Stomach smooth muscle (tissue), 2 donors: ENCODE results near the gene RPS28.
"Not testable (repeated sequence)": the region's sequence is repeated elsewhere in the genome, so short reads cannot be mapped to it uniquely, and the experiment has no call there.

Experiments
- H3K27ac ChIP-seq: one replicate; pipeline ENCODE4 v1.7.0; 2013; ENCODE audit warnings: mild to moderate bottlenecking, low read length, inconsistent platforms
- H3K27me3 ChIP-seq, 2 donors: one replicate each; pipeline ENCODE4 v1.7.0; 2013; ENCODE audit warnings: low read length in 2 of 2; ENCODE audit not compliant: insufficient read depth in 2 of 2, control insufficient read depth in 1 of 2
- H3K36me3 ChIP-seq, 2 donors: one replicate each; pipeline ENCODE4 v1.7.0; 2013; ENCODE audit warnings: low read length in 2 of 2; ENCODE audit not compliant: control insufficient read depth in 2 of 2, insufficient read depth in 2 of 2
- H3K4me1 ChIP-seq: one replicate; pipeline ENCODE4 v1.7.0; 2013; ENCODE audit warnings: low read length; ENCODE audit not compliant: control insufficient read depth, insufficient read depth
- H3K4me3 ChIP-seq, 2 donors: one replicate each; pipeline ENCODE4 v1.7.0; 2013; ENCODE audit warnings: low read length in 2 of 2
- H3K9ac ChIP-seq, 2 donors: one replicate each; pipeline ENCODE4 v1.7.0; 2013; ENCODE audit warnings: low read length in 2 of 2, mild to moderate bottlenecking in 1 of 2
- H3K9me3 ChIP-seq, 2 donors: one replicate each; pipeline ENCODE4 v1.7.0; 2013; ENCODE audit warnings: low read length in 2 of 2; ENCODE audit not compliant: control insufficient read depth in 2 of 2
- donor health status: healthy.
- donor health status: Pancreatic carcinoma.

RPS28 gene

DNA sequence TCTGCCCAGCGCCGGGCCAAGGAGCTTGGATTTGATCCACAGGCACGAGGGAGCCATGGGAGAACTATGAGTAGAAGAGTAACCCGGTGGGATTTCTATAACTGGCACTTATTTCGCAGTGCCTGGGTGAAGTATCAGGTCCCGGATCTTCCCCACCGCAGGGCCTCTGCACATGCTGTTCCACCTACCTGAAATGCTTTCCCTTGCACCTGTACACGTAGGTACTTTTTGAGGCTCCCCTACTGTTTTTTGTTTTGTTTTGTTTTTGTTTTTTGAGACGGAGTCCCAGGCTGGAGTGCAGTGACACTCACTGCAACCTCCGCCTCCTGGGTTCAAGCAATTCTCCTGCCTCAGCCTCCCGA, 22.2 kb downstream of the RPS28 start:
- no peak overlapping the region for H3K9ac ChIP-seq
- no peak overlapping the region for H3K27ac ChIP-seq
- H3K36me3 ChIP-seq = no peaks in the 10 kb centered on the region
- peak overlapping the region in 1 of 2 donors; percentile 58 for H3K4me3 ChIP-seq
- H3K27me3 ChIP-seq = peaks cover 16 to 26% of the 10 kb centered on the region in 2 donors
- H3K4me1 ChIP-seq = peaks cover 6% of the 10 kb centered on the region
- no peaks in the 10 kb centered on the region for H3K9me3 ChIP-seq

DNA sequence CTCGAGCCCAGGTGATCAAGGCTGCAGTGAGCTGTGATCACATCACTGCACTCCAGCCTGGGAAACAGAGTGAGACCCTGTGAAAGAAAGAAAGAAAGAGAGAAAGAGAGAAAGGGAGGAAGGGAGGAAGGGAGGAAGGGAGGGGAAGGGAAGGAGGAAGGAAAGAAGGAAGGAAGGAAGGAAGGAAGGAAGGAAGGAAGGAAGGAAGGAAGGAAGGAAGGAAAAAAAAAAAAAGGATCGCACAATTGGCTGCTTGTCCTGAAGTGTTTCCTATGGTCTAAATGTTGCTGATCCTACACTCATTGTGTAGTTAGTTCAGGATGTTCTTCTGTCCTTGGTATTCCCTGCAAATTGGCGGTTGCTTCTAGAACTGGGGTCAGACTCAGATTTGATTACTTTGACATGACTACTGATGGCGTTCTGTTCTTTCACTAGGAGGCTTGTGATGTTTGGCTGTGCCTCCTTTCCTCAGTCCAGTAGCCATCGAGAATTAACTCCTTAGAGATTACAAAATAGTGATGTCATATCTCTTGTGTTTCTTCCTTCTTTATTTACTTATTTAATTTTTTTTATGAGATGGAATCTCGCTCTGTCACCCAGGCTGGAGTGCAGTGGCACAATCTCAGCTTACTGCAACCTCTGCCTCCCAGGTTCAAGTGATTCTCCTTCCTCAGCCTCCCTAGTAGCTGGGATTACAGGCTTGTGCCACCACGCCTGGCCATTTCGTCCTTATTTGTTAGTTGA, 28.5 kb downstream of the RPS28 start:
- H3K9me3 ChIP-seq, H3K36me3 ChIP-seq, H3K4me1 ChIP-seq, H3K4me3 ChIP-seq, H3K9ac ChIP-seq, H3K27ac ChIP-seq, H3K27me3 ChIP-seq: not testable (repeated sequence)

DNA sequence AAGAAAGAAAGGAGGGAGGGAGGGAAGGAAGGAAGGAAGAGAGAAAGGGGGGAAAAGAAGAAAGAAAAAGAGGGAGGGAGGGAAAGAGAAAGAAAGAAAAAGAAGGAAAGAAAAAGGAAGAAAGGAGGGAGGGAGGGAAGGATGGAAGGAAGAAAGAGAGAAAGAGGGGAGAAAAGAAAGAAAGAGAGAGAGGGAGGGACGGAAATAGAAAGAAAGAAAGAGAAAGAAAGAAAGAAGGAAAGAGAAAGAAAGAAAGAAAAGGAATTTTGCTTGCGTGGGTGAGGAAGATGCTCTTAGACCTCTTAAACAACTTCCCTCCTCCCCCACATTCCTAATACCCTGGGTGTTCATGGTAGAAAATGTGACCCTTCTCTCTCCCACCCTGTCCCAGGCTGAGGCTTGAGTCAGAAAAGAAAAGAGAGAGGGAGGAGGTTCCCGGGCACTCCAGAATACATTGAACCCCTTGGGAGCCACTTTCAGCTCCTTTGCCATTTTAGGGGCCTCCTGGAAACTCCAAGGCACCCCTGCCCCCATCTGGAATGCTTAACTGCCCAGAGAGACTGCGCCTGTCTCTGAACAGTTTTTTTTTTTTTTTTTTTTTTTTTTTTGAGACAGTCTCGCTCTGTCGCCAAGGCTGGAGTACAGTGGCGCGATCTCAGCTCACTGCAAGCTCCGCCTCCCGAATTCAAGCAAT, 31.0 kb downstream of the RPS28 start:
- Histone ChIP-seq H3K27me3 (peaks cover 0 to 3% of the 10 kb centered on the region in 2 donors), H3K27ac (no peak overlapping the region), H3K4me1 (peaks cover 7% of the 10 kb centered on the region), H3K9me3 (no peaks in the 10 kb centered on the region), H3K9ac (no peak overlapping the region), H3K36me3 (no peaks in the 10 kb centered on the region), H3K4me3 (peak overlapping the region in 1 of 2 donors; percentile 44)

DNA sequence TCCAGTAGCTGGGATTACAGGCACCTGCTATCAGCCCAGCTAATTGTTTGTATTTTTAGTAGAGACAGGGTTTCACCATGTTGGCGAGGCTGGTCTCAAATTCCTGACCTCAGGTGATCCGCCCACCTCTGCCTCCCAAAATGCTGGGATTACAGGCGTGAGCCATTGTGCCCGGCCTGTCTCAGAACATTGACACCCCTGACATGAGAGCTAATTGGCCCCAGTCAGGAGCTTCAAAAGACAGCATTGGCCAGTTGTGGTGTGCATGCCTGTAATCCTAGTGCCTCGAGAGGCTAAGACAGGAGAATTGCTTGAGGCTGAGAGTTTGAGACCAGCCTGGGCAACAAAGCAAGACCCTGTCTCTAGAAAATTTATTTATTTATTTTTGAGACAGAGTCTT, 31.5 kb downstream of the RPS28 start:
- H3K27me3 ChIP-seq, H3K9me3 ChIP-seq, H3K4me1 ChIP-seq, H3K9ac ChIP-seq, H3K27ac ChIP-seq, H3K36me3 ChIP-seq: not testable (repeated sequence)
- H3K4me3 ChIP-seq = peak overlapping the region in 1 of 2 donors; percentile 44

DNA sequence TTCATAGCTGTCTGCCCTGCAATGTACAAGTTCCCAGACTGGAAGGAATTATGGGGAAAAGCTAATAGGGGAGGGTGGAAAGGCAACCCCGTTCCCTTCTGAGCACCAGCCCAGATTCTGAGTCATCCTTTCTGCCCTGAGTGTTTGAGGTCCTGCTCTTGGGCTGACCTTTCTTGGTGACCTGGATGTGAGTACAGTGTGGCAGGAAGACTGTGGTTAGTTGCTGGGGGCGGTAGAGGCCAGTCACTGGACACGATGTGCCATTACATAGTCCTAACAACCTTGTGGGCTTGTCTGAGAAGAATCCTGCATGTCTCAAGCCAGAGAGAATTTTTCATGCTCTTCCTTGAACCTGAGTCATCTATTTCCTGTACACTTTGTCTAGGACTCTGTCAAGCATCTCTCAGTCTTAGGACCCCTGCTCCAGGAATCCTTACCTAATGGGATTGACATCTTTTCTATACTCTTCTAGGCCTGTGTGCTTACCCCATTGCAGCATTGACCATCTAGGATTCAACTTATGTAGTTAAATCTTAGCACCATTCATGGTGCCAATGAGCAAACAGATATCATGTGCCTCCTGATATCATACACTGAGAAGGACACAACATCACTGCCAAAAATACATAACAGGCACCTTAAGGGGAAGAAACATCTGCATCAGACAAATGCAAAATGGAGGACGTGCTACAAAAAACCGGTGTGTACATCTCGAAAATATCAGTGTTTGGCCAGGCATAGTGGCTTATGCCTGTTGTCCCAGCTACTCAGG, 34.5 kb downstream of the RPS28 start:
- peaks cover 7% of the 10 kb centered on the region for H3K4me1 ChIP-seq
- H3K9ac ChIP-seq = no peak overlapping the region
- H3K27ac ChIP-seq = no peak overlapping the region

DNA sequence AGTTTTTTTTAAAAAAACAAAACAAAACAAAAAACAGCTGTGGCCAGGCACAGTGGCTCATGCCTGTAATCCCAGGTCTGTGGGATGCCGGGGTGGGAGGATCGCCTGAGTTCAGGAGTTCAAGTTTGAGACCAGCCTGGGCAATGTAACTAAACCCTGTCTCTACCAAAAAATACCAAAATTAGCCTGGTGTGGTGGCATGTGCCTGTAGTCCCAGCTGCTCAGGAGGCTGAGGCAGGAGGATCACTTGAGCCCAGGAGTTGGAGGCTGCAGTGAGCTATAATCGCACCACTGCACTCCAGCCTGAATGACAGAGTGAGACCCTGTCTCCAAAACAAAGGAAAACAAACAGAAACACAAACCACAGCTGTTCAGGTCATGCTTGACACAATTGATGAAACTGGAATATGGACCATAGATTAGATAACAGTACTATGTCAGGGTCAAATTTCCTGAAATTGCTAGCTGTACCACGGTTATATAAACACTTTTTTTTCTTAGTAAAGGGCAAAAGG, 35.8 kb downstream of the RPS28 start:
- Histone ChIP-seq H3K4me3 (no peak overlapping the region), H3K27me3 (no peaks in the 10 kb centered on the region), H3K9me3 (no peaks in the 10 kb centered on the region), H3K27ac (no peak overlapping the region), H3K9ac (no peak overlapping the region), H3K36me3 (no peaks in the 10 kb centered on the region), H3K4me1 (peaks cover 12% of the 10 kb centered on the region)

More for the DNA sequence above, 34.5 kb downstream of the RPS28 start:
- H3K27me3 ChIP-seq = peaks cover 0 to 3% of the 10 kb centered on the region in 2 donors
- no peaks in the 10 kb centered on the region for H3K36me3 ChIP-seq
- no peaks in the 10 kb centered on the region for H3K9me3 ChIP-seq
- no peak overlapping the region for H3K4me3 ChIP-seq

DNA sequence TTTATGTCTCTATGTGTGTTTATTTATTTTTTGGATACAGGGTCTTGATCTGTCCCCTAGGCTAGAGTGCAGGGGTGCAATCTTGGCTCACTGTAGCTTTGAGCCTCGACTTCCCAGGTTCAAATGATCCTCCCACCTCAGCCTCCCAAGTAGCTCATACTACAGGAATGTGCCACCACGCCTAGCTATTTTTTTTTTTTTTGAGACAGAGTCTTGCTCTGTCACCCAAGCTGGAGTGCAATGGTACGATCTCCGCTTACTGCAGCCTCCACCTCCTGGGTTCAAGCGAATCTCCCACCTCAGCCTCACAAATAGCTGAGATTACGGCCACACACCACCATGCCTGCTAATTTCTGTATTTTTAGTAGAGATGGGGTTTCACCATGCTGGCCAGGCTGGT, 37.7 kb downstream of the RPS28 start:
- no peak overlapping the region for H3K9ac ChIP-seq
- peaks cover 19% of the 10 kb centered on the region for H3K4me1 ChIP-seq
- H3K36me3 ChIP-seq = no peaks in the 10 kb centered on the region
- no peaks in the 10 kb centered on the region for H3K27me3 ChIP-seq
- no peak overlapping the region for H3K4me3 ChIP-seq
- H3K27ac ChIP-seq = no peak overlapping the region
- H3K9me3 ChIP-seq = no peaks in the 10 kb centered on the region

DNA sequence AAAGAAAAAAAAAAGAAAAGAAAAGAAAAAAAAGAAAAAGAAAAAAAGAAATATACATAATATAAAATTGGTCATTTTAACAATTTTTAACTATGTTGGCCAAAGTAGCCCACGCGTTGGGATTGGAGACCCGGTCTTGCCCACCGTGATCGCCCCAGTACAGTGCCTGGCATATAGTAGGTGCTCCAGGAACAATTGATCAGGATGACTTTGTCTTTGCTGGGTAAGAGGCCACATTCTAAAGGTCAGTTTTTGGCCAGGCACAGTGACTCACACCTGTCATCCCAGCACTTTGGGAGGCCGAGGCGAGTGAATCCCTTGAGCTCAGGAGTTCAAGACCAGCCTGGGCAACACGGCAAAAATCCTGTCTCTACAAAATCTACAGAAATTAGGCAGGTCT, 38.9 kb downstream of the RPS28 start:
- H3K9ac ChIP-seq = no peak overlapping the region
- H3K9me3 ChIP-seq = no peaks in the 10 kb centered on the region
- no peaks in the 10 kb centered on the region for H3K36me3 ChIP-seq
- H3K4me3 ChIP-seq = no peak overlapping the region
- peaks cover 26% of the 10 kb centered on the region for H3K4me1 ChIP-seq
- H3K27ac ChIP-seq = no peak overlapping the region
- H3K27me3 ChIP-seq = no peaks in the 10 kb centered on the region

DNA sequence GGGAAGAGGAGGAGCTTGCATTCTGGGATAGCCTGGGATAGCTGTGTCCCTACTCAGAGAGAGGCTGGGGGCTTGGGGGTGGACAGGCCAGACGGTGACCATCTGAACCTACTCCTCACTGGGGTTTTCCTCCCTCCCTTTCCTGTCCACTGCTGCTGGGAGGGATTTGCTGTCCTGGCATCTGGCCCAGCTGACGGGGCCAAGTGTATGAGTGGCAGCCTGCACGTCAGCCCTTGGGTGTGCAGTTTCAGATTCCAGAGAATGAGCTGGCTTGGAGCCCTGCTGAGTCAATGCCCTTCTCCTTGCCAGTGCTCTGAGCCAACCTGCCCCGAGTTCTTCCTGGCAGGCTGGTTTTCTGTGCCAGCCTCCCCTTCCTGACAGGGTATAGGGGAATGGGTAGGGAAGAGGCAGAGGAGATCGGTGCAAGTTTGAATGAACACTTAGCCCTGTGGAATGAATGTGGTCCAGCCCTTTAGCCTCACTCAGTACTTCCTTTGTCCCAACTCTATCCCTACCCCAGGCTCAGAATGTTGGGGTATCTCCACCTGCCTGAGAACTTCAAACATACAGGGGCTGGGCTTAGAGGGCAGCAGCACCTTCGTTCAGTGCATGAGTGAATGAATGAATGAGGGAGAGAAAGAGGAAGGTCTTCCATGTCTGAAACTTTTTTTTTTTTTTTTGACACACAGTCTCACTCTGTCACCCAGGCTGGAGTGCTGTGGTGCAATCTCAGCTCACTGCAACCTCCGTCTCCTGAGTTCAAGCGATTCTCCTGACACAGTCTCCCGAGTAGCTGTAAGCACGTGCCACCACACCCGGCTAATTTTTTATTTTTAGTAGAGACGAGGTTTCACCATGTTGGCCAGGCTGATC, 40.9 kb downstream of the RPS28 start:
- Histone ChIP-seq H3K4me3 (peak overlapping the region; percentile 47 to 53), H3K9ac (peak overlapping the region; percentile 21 to 52), H3K36me3 (no peaks in the 10 kb centered on the region), H3K27ac (peak overlapping the region; percentile 76), H3K4me1 (peaks cover 40% of the 10 kb centered on the region), H3K9me3 (no peaks in the 10 kb centered on the region), H3K27me3 (no peaks in the 10 kb centered on the region)
